ENCODE data around the gene SKOR1.

SKOR1 gene

DNA sequence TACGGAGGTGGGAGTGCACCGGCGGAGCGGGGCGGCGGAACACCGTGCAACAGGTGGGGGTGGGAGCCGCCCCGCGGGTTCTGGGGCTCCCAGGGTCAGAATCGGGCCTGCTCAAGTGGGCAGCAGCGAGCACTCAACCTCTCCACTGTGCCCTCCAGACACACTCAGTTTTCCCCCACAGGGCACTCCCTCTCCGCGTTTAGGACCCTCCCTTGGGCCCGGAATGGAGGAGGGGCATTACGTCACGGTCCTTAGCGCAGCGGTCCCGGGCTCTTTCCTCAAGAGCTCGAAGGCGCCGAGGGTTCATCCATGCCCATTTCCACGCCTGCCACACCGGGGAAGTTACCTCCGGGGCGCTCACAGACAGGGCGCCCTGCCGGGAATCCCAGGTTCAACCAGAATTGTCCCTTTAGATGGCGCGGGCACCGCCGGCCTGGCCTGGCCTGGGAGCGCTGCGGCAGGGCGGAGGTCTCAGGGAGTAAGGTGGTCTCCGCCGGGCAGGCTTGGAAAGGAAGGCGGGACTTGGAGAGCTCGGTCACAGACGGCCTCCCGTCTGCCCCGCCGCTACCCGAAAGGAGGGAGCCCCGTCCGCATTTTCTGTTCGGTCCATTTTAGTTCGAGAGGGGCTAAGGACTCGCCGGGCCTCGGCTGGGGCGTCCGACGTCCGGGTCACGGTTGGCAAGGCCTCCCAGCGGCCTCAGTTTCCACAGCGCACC is 9.4 kb downstream of the SKOR1 start:
- TF ChIP-seq, protein P1, sequence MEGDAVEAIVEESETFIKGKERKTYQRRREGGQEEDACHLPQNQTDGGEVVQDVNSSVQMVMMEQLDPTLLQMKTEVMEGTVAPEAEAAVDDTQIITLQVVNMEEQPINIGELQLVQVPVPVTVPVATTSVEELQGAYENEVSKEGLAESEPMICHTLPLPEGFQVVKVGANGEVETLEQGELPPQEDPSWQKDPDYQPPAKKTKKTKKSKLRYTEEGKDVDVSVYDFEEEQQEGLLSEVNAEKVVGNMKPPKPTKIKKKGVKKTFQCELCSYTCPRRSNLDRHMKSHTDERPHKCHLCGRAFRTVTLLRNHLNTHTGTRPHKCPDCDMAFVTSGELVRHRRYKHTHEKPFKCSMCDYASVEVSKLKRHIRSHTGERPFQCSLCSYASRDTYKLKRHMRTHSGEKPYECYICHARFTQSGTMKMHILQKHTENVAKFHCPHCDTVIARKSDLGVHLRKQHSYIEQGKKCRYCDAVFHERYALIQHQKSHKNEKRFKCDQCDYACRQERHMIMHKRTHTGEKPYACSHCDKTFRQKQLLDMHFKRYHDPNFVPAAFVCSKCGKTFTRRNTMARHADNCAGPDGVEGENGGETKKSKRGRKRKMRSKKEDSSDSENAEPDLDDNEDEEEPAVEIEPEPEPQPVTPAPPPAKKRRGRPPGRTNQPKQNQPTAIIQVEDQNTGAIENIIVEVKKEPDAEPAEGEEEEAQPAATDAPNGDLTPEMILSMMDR (conservative IDR thresholded peaks at IDR 0.05; ENCODE audit: control insufficient read depth, insufficient read depth, low read depth, low read length), result no peak
- no peak for DNase-seq (ENCODE audit: low read depth)
- no peak overlapping the region for H3K4me3 ChIP-seq (ENCODE audit: control insufficient read depth, low read depth, low read length)

DNA sequence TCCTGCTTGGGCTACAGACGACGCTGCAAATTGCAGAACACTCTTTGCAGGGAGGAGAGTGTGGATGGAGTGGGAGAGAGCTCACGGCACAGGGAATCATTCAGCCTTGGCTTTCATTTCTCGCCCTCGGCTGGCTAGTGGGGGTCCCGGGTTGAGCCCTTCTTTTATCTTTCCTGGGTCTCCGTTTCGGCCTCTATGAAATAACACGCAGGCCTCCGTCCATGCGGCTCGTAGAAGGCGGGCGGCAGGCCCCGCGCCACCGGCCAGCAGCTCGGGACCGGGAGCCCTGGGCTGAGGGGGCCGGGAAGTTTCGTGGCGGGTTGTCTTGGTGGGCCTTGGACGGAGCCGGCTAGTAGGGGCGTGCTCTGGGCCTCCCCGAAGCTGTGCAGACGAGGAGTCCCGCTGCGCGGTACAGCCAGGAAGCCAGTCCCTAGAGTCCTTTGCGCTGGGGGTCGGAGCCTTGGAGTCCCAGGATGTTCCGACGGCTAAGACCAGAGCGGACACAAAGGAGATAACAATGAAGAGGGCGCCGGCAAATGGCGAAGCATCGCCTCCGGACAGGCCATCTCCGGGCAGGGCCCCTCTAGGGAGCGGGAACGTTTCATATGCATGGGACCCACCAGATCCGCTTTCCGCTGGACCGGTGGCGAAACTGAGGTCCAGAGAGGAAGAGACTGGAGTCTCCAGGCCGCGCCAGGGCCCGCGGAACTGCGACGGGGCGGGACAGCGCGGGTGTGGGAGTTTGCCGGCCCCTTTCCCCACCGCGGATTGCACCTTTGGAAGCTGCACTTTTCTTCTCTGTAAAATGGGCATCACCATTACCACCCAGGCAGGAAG is 10.2 kb downstream of the SKOR1 start:
- no peak for DNase-seq (ENCODE audit: low read depth)
- TF ChIP-seq, protein P1 (conservative IDR thresholded peaks at IDR 0.05; ENCODE audit: control insufficient read depth, insufficient read depth, low read depth, low read length), result no peak
- H3K4me3 ChIP-seq (ENCODE audit: control insufficient read depth, low read depth, low read length), result peak overlapping the region; percentile 50

DNA sequence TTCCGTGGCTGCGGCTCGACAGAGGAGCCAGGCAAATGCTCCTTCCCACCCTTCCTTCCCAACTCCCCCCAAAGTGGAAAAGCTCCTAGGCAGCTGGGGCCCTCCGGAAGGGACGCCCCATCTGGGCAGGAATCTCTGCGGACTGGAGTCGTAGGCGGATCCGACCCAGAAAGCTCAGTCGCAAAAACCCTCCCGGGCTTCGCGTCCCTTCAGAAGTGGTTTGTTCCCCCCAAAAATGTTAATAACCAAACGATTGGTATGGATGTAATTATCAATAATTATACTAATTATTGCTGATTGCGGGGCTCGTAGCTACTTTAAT is 10.8 kb downstream of the SKOR1 start:
- no peak for DNase-seq (ENCODE audit: low read depth)

DNA sequence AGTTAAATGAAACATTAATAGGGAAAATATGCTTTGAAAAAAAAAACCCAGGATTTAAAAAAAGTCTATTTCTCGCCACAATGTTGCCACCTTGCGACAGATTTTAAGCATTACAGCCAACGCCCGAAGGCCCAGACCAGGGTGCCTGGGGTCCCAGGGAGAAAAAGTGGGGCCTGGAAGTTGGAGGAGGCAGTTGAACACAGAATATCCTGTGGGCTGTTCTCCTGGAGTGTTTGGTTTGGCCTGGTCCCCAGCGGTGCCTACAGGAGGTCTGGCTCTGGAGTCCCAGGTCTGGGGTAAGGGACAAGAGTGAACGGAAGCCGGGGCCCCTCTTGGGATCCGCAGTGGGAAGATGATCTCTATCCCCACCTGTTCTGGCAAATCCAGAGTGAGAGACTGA is 11.2 kb downstream of the SKOR1 start:
- TF ChIP-seq, protein P1 (conservative IDR thresholded peaks at IDR 0.05; ENCODE audit: control insufficient read depth, insufficient read depth, low read depth, low read length), result peak; percentile 71
- H3K4me3 ChIP-seq (ENCODE audit: control insufficient read depth, low read depth, low read length), result no peak overlapping the region
- peak; percentile 40 for DNase-seq (ENCODE audit: low read depth)

More for the DNA sequence above, 10.8 kb downstream of the SKOR1 start:
- H3K4me3 ChIP-seq (ENCODE audit: control insufficient read depth, low read depth, low read length), result peak overlapping the region; percentile 50
- TF ChIP-seq, protein P1 (conservative IDR thresholded peaks at IDR 0.05; ENCODE audit: control insufficient read depth, insufficient read depth, low read depth, low read length), result no peak

DNA sequence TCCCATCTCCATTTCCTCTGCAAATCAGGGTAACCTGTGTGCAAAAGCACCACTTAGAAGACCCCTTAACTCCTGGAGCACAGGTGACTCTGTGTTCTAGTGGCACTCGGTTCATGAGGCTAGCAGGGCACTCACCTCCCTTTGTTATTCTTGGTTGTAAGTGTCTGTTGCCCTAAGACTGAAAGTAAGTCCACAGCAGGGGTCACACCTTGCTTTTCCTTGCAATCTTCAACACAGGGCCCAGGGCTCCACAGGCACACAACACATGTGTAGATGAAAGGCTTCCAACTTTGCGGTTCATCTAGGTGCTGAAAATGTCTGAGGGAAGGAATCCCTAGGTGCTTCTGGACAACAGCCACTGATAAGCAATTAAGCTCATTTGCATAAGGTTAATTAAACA is 11.6 kb downstream of the SKOR1 start:
- no peak for DNase-seq (ENCODE audit: low read depth)
- TF ChIP-seq, protein P1 (conservative IDR thresholded peaks at IDR 0.05; ENCODE audit: control insufficient read depth, insufficient read depth, low read depth, low read length), result no peak
- no peak overlapping the region for H3K4me3 ChIP-seq (ENCODE audit: control insufficient read depth, low read depth, low read length)

DNA sequence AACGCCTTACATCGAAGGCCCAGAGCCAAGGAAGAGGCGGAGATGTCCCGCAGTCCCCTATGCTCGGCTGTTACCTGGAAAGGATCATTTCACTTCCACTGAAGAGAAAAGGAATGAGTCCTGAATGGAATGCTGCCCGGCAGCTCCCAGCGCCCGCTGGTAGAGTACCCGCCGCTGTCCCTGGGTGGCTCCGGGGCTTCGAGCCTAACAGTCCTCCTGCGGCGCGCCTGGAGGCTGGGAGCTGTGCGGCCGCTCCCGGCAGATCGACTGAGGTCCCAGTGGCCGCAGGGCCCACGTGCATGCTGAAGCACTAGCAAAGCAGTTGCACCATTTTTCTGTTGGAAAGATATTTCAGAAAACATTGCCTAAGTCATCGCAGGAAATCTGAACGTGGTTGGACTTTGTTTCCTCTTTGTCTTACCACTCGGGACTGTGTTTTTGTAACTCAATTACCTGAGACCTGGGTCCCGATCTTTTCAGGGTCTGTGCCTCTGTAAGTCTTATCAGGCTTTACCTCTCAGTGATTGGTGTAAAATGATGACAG is 13.6 kb downstream of the SKOR1 start:
- TF ChIP-seq, protein P1 (conservative IDR thresholded peaks at IDR 0.05; ENCODE audit: control insufficient read depth, insufficient read depth, low read depth, low read length), result no peak
- peak overlapping the region; percentile 45 for H3K4me3 ChIP-seq (ENCODE audit: control insufficient read depth, low read depth, low read length)
- no peak for DNase-seq (ENCODE audit: low read depth)

All from fibroblast of mammary gland (primary cell).